HCT116 (cell line): ENCODE data around the gene RPL7A. TPM values are rescaled to one million over a fixed set of nuclear protein-coding genes. Genes with fewer than 3 reads are reported as not detected.
A peak's percentile ranks its signal among the peaks of the same experiment; 100 is the strongest.
"Not testable (repeated sequence)": the region's sequence is repeated elsewhere in the genome, so short reads cannot be mapped to it uniquely, and the experiment has no call there.

ENCODE experiments used
- ATAC-seq: fragments of 200-7000 bp; cut with Tn5 transposase; 2 replicates; pipeline ENCODE4 v1.9.1; 2020; ENCODE audit warnings: mild to moderate bottlenecking, moderate library complexity
- BruUV-seq: library from RNA; stranded (reverse); fragments of 400-500 nt; replicated peaks from 2 replicates; lab custom pipeline; 2021; lab: Mats Ljungman, UMichigan
- CTCF ChIA-PET: fragments of 300-600 bp; sonication (Branson Sonifier 250); formaldehyde crosslinking; loops from one replicate; lab custom pipeline; 2021; ENCODE audit warnings: antibody characterized with exemption; lab: Charles Lee
- POLR2A ChIA-PET: fragments of 300-600, 350-600 bp; sonication (Branson Sonifier 250); formaldehyde crosslinking; loops from one replicate; lab custom pipeline; 2021; ENCODE audit warnings: antibody characterized with exemption; lab: Charles Lee
- RAD21 ChIA-PET, 2 experiments: fragments of 300-600 bp; sonication (Branson Sonifier 250); formaldehyde crosslinking; loops; one replicate each; lab custom pipeline; 2023; ENCODE audit warnings: low total read pairs in 2 of 2; ENCODE audit not compliant: uncharacterized antibody in 2 of 2, unreplicated experiment in 2 of 2, low non-redundant PET in 1 of 2; lab: Charles Lee
- DNase-seq: peaks from one replicate; pipeline ENCODE4 v3.0.0-alpha.2; 2010; ENCODE audit warnings: low read depth, low spot score
- H2AFZ ChIP-seq: fragments of 200-600 bp; shearing (Covaris generic), sonication (generic); 2 replicates; pipeline ENCODE4 v1.6.1; 2017; ENCODE audit warnings: low read depth, mixed run types, mixed read lengths, antibody characterized with exemption, low read length; ENCODE audit not compliant: poor library complexity, severe bottlenecking
- H3K27ac ChIP-seq: 2 replicates; pipeline ENCODE4 v1.5.1; 2012; ENCODE audit warnings: low read depth, low read length
- H3K27me3 ChIP-seq: fragments of 200-600 bp; sonication (generic); 2 replicates; pipeline ENCODE4 v1.6.1; 2016; ENCODE audit warnings: mixed run types, low read length, mixed read lengths; ENCODE audit not compliant: insufficient read depth
- H3K36me3 ChIP-seq, 2 experiments: fragments of 200-500 bp in 1 of 2; fragments of 200-600 bp in 1 of 2; sonication (Bioruptor generic) in 1 of 2; sonication (generic) in 1 of 2; 2 replicates each; pipeline versions ENCODE4 v1.5.1 to v1.6.1; 2014 to 2016; ENCODE audit warnings: low read length in 2 of 2, inconsistent platforms in 1 of 2, mixed read lengths in 1 of 2, mixed run types in 1 of 2; ENCODE audit not compliant: insufficient read depth in 2 of 2, control insufficient read depth in 1 of 2
- H3K4me1 ChIP-seq, 2 experiments: fragments of 200-600 bp in 1 of 2; sonication (generic) in 1 of 2; 2 replicates each; pipeline versions ENCODE4 v1.5.1 to v1.6.1; 2012 to 2017; ENCODE audit warnings: low read length in 2 of 2, inconsistent platforms in 1 of 2, mild to moderate bottlenecking in 1 of 2, mixed read lengths in 1 of 2, mixed run types in 1 of 2, moderate library complexity in 1 of 2; ENCODE audit not compliant: insufficient read depth in 2 of 2, control insufficient read depth in 1 of 2
- H3K4me2 ChIP-seq: fragments of 200-600 bp; sonication (generic); 2 replicates; pipeline ENCODE4 v1.6.1; 2017; ENCODE audit warnings: mixed run types, low read length, mixed read lengths
- H3K4me3 ChIP-seq, 2 experiments: fragments of 200-600 bp in 1 of 2; sonication (generic) in 1 of 2; replicated peaks in 1 of 2; 2 replicates each; pipeline ENCODE4 v1.5.1; 2011 to 2016; ENCODE audit warnings: low read length in 2 of 2, control low read depth in 1 of 2, low read depth in 1 of 2, mild to moderate bottlenecking in 1 of 2, mixed read lengths in 1 of 2, mixed run types in 1 of 2
- H3K79me2 ChIP-seq: fragments of 200-600 bp; sonication (generic); 2 replicates; pipeline ENCODE4 v1.6.1; 2017; ENCODE audit warnings: mild to moderate bottlenecking, mixed run types, low read length, moderate library complexity, mixed read lengths; ENCODE audit not compliant: insufficient read depth
- H3K9ac ChIP-seq: fragments of 200-600 bp; sonication (generic); 2 replicates; pipeline ENCODE4 v1.6.1; 2016; ENCODE audit warnings: low read length, mixed read lengths
- H3K9me2 ChIP-seq: fragments of 200-600 bp; sonication (generic), shearing (Covaris generic); 2 replicates; pipeline ENCODE4 v1.6.1; 2017; ENCODE audit warnings: mixed run types, mild to moderate bottlenecking, moderate library complexity; ENCODE audit not compliant: insufficient read depth
- H3K9me3 ChIP-seq, 2 experiments: fragments of 200-500 bp in 1 of 2; fragments of 200-600 bp in 1 of 2; sonication (Bioruptor generic) in 1 of 2; sonication (generic) in 1 of 2; 2 replicates each; pipeline ENCODE4 v1.6.1; 2014 to 2017; ENCODE audit warnings: low read length in 2 of 2, mixed read lengths in 2 of 2, inconsistent platforms in 1 of 2, low read depth in 1 of 2, mild to moderate bottlenecking in 1 of 2, mixed run types in 1 of 2, moderate library complexity in 1 of 2; ENCODE audit not compliant: control insufficient read depth in 1 of 2, insufficient read depth in 1 of 2
- H4K20me1 ChIP-seq: fragments of 200-600 bp; sonication (generic), shearing (Covaris generic); 2 replicates; pipeline ENCODE4 v1.6.1; 2017; ENCODE audit warnings: mixed run types, mild to moderate bottlenecking, moderate library complexity; ENCODE audit not compliant: insufficient read depth
- JUND ChIP-seq: IDR thresholded peaks from 2 replicates; pipeline ENCODE4 v1.6.1; 2012
- REST ChIP-seq: IDR thresholded peaks from 2 replicates; pipeline ENCODE4 v1.6.1; 2012; ENCODE audit warnings: low read depth
- SP1 ChIP-seq: IDR thresholded peaks from 2 replicates; pipeline ENCODE4 v1.6.1; 2012; ENCODE audit warnings: low read depth
- YY1 ChIP-seq: IDR thresholded peaks from 2 replicates; pipeline ENCODE4 v1.6.1; 2011; ENCODE audit warnings: low read length, low read depth, moderate library complexity, mild to moderate bottlenecking; ENCODE audit not compliant: insufficient replicate concordance; ENCODE audit errors: extremely low read depth
- ZNF274 ChIP-seq: fragments of 200-500 bp; sonication (Bioruptor generic); IDR thresholded peaks from 2 replicates; pipeline ENCODE4 v1.6.1; 2014; ENCODE audit warnings: mild to moderate bottlenecking, low read depth, low read length, inconsistent platforms
- intact Hi-C: fragments of 100-400 bp; cut with micrococcal nuclease; formaldehyde crosslinking; loops from 2 replicates; pipeline ENCODE4 v1.10.0; 2022
- total RNA-seq: library from RNA; stranded (reverse); gene quantifications from one replicate; pipeline ENCODE4 v1.2.1, GENCODE V29; 2021; ENCODE audit not compliant: unreplicated experiment

Gene RPL7A
- total RNA-seq, 1 experiment from 2014 or later: 2,837 TPM

GRCh38 chr9:133347985-133348717, at the start of gene RPL7A, which contains the start of gene MED22 (continued):
- no peak for TF ChIP-seq REST
- TF ChIP-seq YY1: peak; percentile 89
- no peak for TF ChIP-seq SP1
- no peak for TF ChIP-seq JUND
- TF ChIP-seq ZNF274: no peak

GRCh38 chr9:133299996-133300395, 48.0 kb upstream of the RPL7A start:
- H3K79me2 ChIP-seq, H3K27ac ChIP-seq, H3K9me2 ChIP-seq, H4K20me1 ChIP-seq, H3K36me3 ChIP-seq, ATAC-seq, H3K9me3 ChIP-seq, DNase-seq, H3K4me1 ChIP-seq, H3K9ac ChIP-seq, BruUV-seq, H3K4me3 ChIP-seq, CTCF ChIA-PET, RAD21 ChIA-PET, intact Hi-C loops, POLR2A ChIA-PET, H2AFZ ChIP-seq, H3K4me2 ChIP-seq, H3K27me3 ChIP-seq: not testable (repeated sequence)
